H1 (cell line): ENCODE results near the gene CGRRF1. TPM values are rescaled to one million over a fixed set of nuclear protein-coding genes. Genes with fewer than 3 reads are reported as not detected.

Experiments
- CBX5 ChIP-seq: fragments of 300-800, 300-1000 bp; sonication (generic); IDR thresholded peaks from 2 replicates; pipeline ENCODE4 v1.7.1; 2016; ENCODE audit warnings: antibody characterized with exemption, low read length, low read depth
- CBX8 ChIP-seq: fragments of 300-800, 300-1000 bp; sonication (generic); IDR thresholded peaks from 2 replicates; pipeline ENCODE4 v1.7.1; 2016; ENCODE audit warnings: low read depth, low read length, borderline replicate concordance
- CHD7 ChIP-seq: fragments of 300-600 bp; sonication (generic); IDR thresholded peaks from 2 replicates; pipeline ENCODE4 v1.7.1; 2012; ENCODE audit warnings: low read length, moderate library complexity, mild to moderate bottlenecking, inconsistent platforms; ENCODE audit not compliant: insufficient replicate concordance
- CREB1 ChIP-seq: IDR thresholded peaks from 2 replicates; pipeline ENCODE4 v1.6.1; 2012; ENCODE audit warnings: inconsistent platforms
- EGR1 ChIP-seq: IDR thresholded peaks from 2 replicates; pipeline ENCODE4 v1.6.1; 2011; ENCODE audit warnings: low read depth, low read length, borderline replicate concordance
- FOSL1 ChIP-seq: IDR thresholded peaks from 2 replicates; pipeline ENCODE4 v1.6.1; 2011; ENCODE audit warnings: mild to moderate bottlenecking, low read depth, low read length, moderate library complexity; ENCODE audit not compliant: insufficient read depth
- HDAC2 ChIP-seq, 2 experiments: fragments of 300-600 bp in 1 of 2; sonication (generic) in 1 of 2; IDR thresholded peaks; 2 replicates each; pipeline ENCODE4 v1.6.1; 2011 to 2012; ENCODE audit warnings: low read depth in 2 of 2, low read length in 2 of 2, mild to moderate bottlenecking in 2 of 2, moderate library complexity in 2 of 2, borderline replicate concordance in 1 of 2, inconsistent platforms in 1 of 2
- SIN3A ChIP-seq, 2 experiments: IDR thresholded peaks in 1 of 2; conservative IDR thresholded peaks in 1 of 2; 2 replicates each; pipeline ENCODE4 v1.6.1; 2011 to 2012; ENCODE audit warnings: low read length in 2 of 2, improper control_type of control experiment in 1 of 2, low read depth in 1 of 2, mild to moderate bottlenecking in 1 of 2
- SIX5 ChIP-seq: IDR thresholded peaks from 2 replicates; pipeline ENCODE4 v1.6.1; 2011; ENCODE audit warnings: mild to moderate bottlenecking, low read depth, low read length
- TAF1 ChIP-seq: IDR thresholded peaks from 2 replicates; pipeline ENCODE4 v1.6.1; 2011; ENCODE audit warnings: mild to moderate bottlenecking, low read depth, low read length
- polyA plus RNA-seq, 7 experiments: library from polyadenylated mRNA; depleted of rRNA in 3 of 7; stranded (reverse) in 5 of 7; unstranded in 2 of 7; fragments of >200 nt in 5 of 7; fragments of 200-250 nt in 2 of 7; gene quantifications; 1 replicate in 5 of 7; 2 replicates in 1 of 7; 4 replicates in 1 of 7; pipeline versions ENCODE4 v1.2.1 to v1.2.3, GENCODE V29; 2011 to 2013; ENCODE audit warnings: missing spikeins in 2 of 7, mixed read lengths in 2 of 7
- total RNA-seq: library from RNA; stranded (reverse); fragmentation: NEBNext Ultra II Directional; extraction: Animal tissue kit (Norgen Biotek cat#: 25700); gene quantifications from 2 replicates; pipeline ENCODE4 v1.2.1, GENCODE V29; 2021

CGRRF1 gene
- total and polyA plus RNA-seq, 2 of the 8 experiments (the other 6 are each of a cell fraction or from before 2014, with no cell fraction given): 7.4 to 20.2 TPM

GRCh38 chr14:54535646-54536045 lies 25.9 kb downstream of the CGRRF1 start (continued):
- TF ChIP-seq CHD7 (no peak), CBX5 (no peak), CREB1 (no peak), HDAC2 (IDR thresholded peaks at IDR 0.05; ENCODE audit: borderline replicate concordance in 1 of 2, low read depth in 2 of 2, low read length in 2 of 2) (no peak), SIX5 (no peak), SIN3A (conservative IDR thresholded peaks at IDR 0.05 in 1 of 2, IDR thresholded peaks at IDR 0.05 in 1 of 2; ENCODE audit: low read depth in 1 of 2, low read length in 2 of 2) (no peak), EGR1 (no peak), TAF1 (no peak), CBX8 (no peak), FOSL1 (no peak)
